Measurements from ENCODE around the gene R3HDM2.
A peak's percentile ranks its signal among the peaks of the same experiment; 100 is the strongest.
"Not testable (repeated sequence)": the region's sequence is repeated elsewhere in the genome, so short reads cannot be mapped to it uniquely, and the experiment has no call there.

The R3HDM2 gene

DNA sequence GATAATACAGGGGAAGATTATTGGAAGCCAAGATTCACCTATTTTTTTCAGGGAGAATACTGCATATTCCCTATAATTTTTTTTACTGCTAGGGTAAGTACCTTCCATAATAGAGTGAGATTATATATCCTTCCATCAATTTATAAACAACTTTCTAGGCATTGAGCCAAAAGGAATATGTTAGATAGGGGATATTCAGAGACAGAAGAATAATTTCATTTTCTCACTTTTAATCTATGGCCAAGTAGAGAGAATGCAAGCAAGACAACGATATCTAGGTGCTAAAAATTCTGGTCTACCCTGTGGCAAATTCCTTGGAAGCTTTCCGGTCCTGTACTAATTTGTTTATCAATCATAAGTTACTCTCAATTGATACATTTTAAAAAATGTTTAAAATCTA lies 110.2 kb downstream of the R3HDM2 start:
- no peak for DNase-seq

DNA sequence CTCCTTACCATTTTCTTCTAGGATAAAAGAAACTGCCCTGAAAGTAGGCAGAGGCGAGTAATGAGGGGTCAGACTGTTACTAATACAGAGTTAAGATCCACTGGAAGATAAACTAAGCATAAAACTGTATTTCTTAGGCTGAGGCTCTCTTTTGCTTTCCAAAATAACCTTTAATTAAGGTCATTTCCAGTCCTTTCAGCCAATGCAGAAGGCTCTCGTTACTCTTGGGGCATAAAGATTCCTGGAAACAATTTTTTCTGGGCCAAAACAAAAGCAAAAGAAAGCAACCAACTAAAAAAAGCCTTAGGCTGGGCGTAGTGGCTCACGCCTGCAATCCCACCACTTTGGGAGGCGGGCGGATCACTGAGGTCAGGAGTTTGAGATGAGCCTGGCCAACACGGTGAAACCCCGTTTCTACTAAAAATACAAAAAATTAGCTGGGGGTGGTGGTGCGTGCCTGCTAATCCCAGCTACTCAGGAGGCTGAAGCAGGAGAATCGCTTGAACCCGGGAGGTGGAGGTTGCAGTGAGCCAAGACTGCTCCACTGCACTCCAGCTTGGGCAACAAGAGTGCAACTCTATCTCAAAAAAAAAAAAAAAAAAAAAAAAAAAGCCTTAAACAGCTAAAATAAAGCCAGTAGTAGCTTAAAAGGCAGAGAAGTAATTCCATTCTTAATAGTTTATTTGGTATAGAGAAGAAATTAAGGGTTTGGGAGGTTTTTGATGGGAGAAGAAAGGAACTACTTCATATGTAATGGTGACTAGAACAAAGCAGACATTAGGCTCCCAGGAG lies 111.0 kb downstream of the R3HDM2 start:
- no peak for DNase-seq

DNA sequence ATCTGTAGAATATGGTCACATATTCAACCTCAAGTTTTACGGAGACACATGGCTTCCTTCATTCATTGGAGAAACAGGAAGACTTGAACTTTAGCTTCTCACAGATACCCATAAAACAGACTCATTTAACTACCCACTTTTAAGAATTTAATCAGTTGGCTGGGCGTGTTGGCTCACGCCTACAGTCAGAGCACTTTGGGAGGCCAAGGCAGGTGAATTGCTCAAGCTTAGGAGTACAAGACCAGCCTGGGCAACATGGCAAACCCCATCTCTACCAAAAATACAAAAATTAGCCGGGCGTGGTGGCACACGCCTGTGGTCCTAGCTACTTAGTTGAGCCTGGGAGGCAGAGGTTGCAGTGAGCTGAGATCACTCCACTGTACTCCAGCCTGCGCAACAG lies 115.2 kb downstream of the R3HDM2 start:
- no peak for DNase-seq

DNA sequence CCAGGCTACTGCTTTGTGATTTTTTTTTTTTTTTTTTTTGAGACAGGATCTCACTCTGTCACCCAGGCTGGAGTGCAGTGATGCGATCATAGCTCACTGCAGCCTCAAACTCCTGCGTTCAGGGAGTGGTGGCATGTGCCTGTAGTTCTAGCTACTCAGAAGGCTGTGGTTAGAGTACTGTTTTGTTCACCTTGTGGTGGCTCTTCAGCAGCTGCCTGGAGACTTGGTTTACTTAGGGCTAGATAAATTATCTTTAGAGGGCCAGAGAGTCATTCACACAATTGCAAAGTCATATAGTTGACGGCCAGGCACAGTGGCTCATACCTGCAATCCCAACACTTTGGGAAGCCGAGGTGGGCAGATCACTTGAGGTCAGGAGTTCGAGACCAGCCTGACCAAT lies 118.6 kb downstream of the R3HDM2 start:
- not testable (repeated sequence) for DNase-seq

DNA sequence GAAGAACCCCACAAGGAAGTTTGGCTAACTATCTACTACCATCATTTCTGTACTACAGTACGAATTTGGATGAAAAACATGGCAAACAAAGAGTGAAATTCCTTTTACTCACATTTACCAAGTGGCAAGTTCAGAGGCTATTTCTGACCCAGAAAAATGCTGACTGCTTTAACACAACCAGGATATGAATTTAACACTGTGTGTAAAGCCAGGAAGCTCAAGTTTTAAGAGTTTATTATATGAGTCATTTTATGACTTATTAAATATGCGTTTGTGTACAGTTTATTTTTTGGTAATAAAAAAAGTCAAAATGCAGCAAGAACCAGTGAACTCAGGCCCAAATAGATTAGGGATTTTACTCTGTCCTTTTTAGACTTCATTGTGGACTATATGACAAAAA lies 121.4 kb downstream of the R3HDM2 start:
- no peak for DNase-seq

DNA sequence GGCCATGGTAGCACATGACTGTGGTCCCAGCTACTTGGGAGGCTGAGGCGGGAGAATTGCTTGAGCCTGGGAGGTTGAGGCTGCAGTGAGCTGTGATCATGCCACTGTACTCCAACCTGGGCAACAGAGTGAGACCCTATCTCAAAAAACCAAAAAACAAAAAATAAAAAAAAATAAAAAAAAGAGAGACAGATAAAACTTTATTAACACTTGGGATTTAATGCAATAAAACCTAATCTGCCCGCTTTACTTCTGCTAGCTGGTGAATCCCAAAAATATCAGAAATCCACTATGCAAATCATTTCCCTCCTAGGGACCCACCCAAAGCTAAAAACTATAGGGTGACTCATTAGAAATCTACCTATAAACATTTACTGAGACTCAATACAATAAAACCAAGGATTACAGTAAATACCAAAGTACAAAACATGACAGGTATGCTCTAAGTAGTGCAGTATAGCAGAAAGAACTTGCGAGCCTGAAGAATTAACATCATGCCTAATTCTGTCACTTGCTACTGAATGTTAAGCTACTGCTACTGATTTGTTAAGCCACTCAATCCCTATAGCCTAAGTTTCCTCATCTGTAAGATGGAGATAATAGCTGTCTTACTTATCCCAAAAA lies 129.8 kb downstream of the R3HDM2 start:
- DNase-seq: no peak

DNA sequence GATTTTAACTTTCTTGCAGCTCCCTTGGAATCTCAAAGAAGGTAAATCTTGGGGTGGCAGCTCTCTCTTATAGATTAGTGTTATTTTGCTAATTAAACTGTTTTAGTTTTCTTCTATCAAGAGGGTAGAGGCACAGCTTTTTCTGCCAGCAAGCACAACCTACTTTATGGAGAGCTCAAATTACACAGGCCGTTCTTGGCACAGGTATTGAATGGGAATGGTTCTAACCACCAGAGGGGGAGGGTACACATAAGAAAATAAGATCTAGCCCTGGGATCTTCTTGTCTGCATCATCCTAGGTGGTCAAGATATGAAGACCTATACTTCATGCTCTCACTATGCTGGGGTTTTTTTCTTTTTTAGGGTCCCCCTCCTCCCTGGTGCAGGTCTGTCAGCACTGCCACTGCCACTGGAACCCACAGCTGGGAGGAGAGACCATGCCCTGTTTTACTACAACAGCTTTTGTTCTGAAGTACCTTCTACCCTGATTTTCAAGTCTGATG lies 131.3 kb downstream of the R3HDM2 start:
- no peak for DNase-seq

DNA sequence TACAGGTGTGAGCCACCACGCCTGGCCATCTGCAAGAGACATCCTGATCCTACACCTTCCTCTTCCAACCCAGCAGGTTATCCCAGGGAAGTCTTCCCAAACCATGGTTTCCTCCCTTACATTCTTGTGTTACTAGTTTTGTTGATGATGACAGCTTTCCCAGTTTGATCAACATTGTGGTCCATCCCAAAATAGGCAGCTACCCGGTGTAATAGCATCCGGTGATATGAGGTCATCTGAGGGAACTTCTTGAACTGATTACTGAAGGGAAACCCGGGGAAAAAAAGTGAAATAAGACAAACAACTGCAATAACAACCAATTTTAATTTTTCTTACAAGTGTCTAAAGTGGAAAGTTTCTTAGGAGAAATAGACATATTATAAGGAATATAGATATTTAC lies 134.6 kb downstream of the R3HDM2 start:
- no peak for DNase-seq

DNA sequence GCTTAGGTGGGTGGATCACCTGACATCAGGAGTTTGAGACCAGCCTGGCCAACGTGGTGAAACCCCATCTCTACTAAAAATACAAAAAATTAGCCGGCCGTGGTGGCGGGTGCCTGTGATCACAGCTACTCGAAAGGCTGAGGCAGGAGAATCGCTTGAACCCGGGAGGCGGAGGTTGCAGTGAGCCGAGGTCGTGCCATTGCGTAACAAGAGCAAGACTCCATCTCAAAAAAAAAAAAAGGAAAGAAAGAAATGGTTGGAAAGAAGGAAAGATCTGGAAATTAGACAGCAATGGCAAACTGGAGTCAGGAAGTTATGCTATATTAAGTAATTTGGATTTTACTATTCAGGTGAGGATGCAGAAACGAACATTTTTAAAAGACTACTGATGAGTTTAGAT lies 148.8 kb downstream of the R3HDM2 start:
- not testable (repeated sequence) for DNase-seq

DNA sequence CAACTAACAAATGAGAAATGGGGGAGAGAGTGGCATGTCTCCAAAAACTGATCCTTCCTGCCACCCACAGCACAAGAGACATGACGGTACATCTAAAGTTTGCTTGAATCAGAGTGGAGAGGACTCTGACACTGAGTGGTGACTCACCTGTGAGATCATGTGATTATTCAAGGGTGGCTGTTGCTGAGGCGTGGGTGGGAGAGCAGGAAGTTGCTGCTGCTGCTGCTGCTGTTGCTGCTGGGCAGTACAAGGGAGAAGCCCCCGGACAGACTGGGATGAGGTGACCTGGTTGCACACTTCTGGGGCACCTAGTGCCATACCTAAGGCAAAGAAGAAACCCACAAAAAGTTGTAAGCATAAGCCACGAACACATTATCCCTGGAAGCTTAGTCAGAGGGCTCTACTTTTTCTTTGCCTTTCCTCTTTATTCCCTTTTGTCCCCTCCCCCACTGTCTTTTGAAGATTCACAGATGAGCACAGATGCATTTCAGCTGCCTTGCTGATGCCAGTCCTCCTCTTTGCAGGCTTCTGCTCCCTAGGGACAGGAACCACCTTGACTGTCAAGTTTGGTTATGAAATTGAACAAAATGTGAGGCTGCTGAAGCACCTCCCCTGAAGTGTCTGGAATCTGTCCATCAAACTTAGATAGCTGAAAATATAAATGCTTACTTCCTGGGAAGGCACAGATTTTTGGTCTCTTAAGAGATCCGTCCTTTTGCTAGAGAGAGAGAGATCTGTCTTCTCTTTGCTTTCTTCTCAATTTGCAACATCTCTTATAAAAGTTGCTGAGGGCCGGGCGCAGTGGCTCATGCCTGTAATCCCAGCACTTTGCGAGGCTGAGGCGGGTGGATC lies 150.4 kb downstream of the R3HDM2 start:
- peak; percentile 82 for DNase-seq

DNA sequence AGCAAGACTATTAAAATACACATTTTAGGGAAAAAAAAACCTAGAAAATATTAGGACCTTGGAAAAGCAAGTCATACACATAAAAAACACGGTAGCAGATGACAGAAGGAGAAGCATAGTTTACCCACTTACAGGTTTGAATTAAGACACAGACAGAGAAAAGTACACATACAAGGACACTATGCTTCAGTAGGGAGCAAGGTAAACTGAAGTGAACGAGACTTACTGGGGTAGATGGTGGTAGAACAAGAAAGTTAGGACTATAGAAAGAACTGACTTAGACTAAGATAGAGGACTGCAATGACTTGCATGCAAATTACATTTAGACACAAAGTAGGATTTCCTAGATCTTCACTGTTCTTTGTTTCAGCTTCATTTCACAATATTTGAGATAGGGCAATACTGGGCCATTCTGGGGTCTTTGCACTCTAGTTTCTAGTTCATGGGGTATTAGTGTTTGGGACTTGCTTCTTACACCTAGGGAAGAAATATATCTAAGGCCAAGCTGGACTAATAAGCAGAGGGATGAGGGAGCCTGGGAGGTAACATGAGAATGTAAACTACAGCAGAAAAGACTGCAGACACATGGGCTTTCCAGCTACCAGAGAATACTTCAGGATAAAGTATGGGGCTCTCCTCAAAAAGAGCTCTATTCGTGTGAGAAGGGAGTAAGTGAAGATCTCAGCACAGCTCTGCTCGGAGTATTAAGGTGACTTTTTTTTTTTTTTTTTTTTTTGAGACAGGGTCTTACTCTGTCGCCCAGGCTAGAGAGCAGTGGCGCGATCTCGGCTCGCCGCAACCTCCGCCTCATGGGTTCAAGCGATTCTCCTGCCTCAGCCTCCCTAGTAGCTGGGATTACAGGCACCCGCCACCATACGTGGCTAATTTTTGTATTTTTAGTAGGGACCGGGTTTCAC lies 152.1 kb downstream of the R3HDM2 start:
- DNase-seq: no peak

DNA sequence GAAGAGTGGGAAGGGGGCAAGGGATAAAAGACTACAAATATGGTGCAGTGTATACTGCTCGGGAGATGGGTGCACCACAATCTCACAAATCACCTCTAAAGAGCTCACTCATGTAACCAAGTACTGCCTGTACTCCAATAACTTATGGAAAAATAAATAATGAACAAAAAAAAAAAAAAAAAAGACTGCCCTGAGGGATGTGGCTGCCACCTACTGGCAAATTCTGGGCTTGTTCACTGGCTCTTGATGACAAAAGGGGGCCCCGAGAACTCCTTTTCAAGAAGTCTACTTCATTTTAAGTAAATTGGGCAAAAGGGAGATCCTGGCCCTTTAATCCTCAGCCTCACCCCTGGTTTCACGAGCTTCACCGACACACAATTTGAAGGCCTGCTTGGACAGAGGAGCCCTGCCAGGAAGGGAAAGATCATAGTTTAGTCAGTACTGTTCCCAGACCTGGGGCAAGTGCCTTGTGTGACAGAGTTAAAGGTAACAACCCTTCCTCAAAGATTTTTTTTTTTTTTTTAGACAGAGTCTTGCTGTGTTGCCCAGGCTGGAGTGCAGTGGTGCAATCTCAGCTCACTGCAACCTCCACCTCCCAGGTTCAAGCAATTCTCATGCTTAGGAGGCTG lies 153.8 kb downstream of the R3HDM2 start:
- DNase-seq: no peak

DNA sequence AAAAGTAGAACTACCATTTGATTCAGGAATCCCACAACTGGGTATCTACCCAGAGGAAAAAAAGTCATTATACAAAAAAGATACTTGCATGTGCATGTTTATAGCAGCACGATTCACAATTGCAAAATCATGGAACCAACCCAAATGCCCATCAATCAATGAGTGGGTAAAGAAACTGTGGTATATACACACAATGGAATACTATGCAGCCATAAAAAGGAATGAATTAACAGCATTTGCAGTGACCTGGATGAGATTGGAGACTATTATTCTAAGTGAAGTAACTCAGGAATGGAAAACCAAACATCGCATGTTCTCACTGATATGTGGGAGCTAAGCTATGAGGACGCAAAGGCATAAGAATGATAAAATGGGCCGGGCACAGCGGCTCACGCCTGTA lies 154.6 kb downstream of the R3HDM2 start:
- not testable (repeated sequence) for DNase-seq

DNA sequence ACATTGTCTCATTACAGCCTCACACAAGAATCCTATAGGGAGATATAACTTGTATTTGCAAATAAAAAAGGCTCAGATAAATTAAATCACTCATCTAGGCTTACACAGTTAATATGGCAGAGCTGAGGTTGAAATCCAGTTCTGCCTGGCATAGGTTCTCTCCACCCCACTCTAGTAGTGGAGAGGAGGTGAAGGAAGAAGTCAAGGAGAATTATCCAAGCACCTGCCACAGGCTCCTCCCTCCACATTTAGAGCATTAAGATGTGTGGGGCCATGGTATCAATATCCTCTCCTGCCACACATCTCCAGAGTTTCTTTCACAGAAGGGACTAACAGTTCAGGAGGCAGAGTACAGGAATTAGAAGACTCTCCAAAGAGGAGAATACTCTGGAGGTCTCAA lies 157.3 kb downstream of the R3HDM2 start:
- no peak for DNase-seq

DNA sequence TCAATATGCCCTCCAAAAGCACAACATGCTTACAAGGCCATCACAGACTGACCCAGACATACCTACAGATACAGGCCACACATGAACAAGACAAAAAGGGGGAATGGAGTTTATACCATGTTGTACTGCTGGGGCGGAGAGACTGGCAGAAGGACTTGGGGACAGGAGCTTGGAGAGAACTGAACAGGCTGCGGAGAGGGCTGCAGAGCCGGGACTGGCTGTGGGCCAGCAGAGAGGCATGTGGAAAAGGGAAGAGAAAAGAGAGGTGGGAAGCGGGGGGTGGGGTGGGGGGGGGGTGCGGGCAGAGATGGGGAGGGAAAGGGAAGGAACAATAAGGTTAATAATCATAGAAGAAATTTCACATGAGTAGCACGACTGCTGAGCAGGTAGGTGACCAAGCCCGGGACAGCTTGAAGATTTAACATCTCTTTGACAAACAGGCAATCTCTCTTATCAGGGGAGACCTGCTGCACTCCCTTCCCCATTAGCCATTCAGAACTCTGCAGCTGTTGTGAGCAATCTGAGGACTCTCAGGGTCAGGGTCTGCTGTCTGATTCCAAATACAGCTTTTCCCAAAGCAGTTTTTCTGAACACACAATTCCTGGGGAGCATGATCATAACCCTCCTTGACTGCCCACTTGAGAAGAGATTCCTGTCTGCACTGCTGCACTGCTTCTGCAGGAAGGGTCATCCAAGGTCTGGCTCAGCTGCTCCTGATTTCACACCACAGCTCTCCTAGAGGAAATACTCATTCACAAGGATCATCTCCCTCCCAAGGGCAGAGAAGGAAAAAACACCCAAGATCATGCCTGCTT lies 158.3 kb downstream of the R3HDM2 start:
- no peak for DNase-seq

DNA sequence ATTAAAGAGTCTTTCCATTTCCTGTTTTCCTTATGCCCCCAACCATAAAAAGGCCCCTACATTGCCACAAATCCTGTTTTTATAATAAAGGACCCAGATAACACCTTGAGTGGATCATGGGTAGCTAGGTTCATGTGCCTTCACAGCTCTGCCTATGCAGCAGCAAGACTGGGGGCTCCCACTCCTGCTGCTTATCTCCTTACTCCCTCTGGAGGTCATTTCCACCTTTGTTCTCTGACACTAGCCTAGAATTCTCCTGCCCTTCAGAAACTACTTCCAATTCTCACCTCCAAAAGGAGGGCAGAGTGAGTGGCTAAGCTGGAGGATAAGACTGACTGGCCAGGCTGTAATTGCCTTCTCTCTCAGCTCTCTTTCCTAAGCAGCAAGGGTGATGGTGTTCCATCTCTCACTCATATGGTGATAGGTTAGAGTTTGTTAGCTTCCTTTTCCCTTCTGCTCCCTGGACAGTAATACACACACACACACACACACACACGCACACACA lies 159.8 kb downstream of the R3HDM2 start:
- DNase-seq: no peak

DNA sequence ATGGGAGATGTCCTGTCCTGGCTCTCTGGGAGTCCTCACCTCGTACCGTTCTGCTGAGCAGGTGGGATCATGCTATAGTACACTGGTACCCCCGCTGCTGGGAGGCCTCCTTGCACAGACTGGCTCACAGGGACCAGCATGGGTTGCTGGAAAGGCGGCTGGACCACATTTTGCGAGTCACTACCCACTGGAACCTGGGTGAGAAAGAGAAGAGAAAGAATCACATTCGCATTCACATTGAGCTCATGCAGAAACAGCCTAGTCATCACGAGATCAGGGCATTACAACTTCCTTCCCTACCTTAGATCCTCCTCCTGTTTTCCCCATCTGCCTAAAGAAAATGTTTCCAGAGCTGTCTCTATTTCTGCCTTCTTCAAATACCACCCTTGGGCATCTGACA lies 162.6 kb downstream of the R3HDM2 start:
- DNase-seq: no peak

DNA sequence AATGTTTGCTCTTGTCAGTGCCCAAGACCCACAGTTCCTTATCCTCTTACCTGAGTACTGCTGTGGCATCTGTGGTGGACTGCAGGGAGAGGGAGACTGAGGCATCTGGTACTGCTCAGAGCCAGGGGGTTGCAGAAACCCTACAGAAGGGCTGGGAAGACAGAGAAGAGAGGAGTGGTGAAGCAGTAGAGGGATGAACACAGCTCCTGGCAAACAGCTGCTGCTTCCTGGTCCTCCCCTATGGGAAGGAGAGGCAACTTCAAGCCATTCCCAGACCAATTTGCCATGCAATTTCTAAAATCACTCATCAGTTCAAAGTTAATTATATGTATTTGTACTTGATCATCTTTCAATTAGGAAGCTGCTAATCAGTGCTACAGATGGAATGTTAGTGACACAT lies 164.2 kb downstream of the R3HDM2 start:
- DNase-seq: no peak

DNA sequence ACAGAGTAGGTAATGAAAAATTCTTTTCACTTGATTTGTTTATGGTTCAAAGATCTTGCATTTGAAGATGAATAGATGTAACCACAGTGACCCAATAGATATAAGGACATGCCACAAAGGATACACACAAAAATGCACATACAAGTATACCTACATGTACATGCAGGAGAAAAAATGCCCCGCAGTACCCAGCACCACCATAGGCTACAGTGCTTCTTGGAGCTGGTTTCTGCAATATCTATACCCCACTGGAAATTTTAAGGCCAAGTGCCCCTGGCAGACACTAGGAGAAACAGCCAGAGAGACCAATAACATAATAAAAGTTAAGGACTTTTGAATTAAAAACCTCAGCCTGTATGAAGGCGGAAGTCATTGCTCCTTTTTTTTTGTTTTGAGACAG lies 167.7 kb downstream of the R3HDM2 start:
- DNase-seq: no peak

DNA sequence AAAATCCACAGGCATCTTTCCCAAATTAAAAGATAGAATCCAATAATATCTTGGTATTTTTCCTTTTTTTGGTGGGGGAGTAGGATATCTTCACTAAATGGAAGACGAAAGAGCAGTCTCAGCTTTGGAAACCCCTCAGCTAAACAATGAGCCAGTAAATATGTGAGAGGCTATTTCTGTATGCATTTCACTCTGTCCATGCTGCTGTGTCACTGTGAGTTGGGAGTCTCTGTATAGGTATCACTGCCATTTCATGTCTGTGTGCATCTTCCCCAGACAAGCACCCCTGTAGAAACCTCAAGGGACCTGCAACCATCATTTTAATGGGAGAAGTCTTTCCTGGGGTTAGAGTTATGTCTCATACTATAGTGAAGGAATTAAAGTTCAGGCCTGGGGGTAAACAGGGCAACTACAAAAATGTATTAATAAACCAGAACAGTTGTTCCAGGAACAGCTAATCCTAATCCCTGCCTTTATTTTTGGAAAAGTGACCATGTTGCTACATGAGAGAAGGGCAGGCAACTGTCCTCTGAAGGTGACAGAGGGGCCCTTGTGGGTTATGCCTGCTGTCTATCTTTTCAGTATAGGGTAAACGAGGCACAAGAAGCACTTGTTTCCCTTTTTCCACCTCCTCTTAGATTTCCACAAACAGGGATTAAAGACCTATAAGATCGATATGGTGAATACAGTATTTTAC lies 168.6 kb downstream of the R3HDM2 start:
- no peak for DNase-seq
